K562 (cell line): Measurements from ENCODE around the gene OR8G5. TPM values are rescaled to one million over a fixed set of nuclear protein-coding genes. Genes with fewer than 3 reads are reported as not detected.
A peak's percentile ranks its signal among the peaks of the same experiment; 100 is the strongest.

Source experiments
- ARNT ChIP-seq, 2 experiments: fragments of 450-650 bp; IDR thresholded peaks; 2 replicates each; pipeline ENCODE4 v1.6.1; 2016; ENCODE audit warnings: mild to moderate bottlenecking in 1 of 2
- BRD9 ChIP-seq: fragments of 450-650 bp; IDR thresholded peaks from 2 replicates; pipeline ENCODE4 v1.6.1; 2018; ENCODE audit warnings: low read depth; ENCODE audit not compliant: partially characterized antibody
- CBX2 ChIP-seq: fragments of 200-600 bp; sonication (generic); IDR thresholded peaks from one replicate; pipeline ENCODE4 v1.6.1; 2012; ENCODE audit warnings: mild to moderate bottlenecking, low read length, inconsistent platforms; ENCODE audit not compliant: insufficient read depth, poor library complexity, severe bottlenecking
- CCNT2 ChIP-seq: IDR thresholded peaks from 2 replicates; pipeline ENCODE4 v1.6.1; 2011; ENCODE audit warnings: borderline replicate concordance, low read depth, mild to moderate bottlenecking, moderate library complexity, mixed read lengths, low read length; ENCODE audit not compliant: insufficient read length; ENCODE audit errors: extremely low read depth
- CHD4 ChIP-seq: fragments of 200-600 bp; sonication (generic); IDR thresholded peaks from 3 replicates; pipeline ENCODE4 v1.6.1; 2012; ENCODE audit warnings: low read depth, mild to moderate bottlenecking, mixed read lengths, low read length, inconsistent platforms; ENCODE audit not compliant: insufficient read depth, insufficient replicate concordance, poor library complexity, severe bottlenecking
- HLTF ChIP-seq: fragments of 450-650 bp; IDR thresholded peaks from 2 replicates; pipeline ENCODE4 v1.6.1; 2016
- JUND ChIP-seq, 2 experiments: IDR thresholded peaks; 2 replicates in 1 of 2; 3 replicates in 1 of 2; pipeline ENCODE4 v1.6.1; 2011; ENCODE audit warnings: borderline replicate concordance in 2 of 2, low read depth in 2 of 2, low read length in 2 of 2, improper control_type of control experiment in 1 of 2, missing biosample characterization in 1 of 2, missing genetic modification characterization in 1 of 2, missing genetic modification reagents in 1 of 2
- KDM2B ChIP-seq: fragments of 250-450 bp; sonication (Bioruptor Pico); IDR thresholded peaks from 2 replicates; pipeline ENCODE4 v1.8.0; 2021; ENCODE audit warnings: mild to moderate bottlenecking, moderate library complexity
- L3MBTL2 ChIP-seq: fragments of 450-650 bp; IDR thresholded peaks from 2 replicates; pipeline ENCODE4 v1.6.1; 2016; ENCODE audit warnings: mild to moderate bottlenecking, moderate library complexity
- MYNN ChIP-seq, 2 experiments: sonication (generic); formaldehyde crosslinking in 1 of 2; IDR thresholded peaks; 2 replicates each; pipeline versions ENCODE4 v1.5.0 to v1.6.1; 2016 to 2020; ENCODE audit warnings: antibody characterized with exemption in 1 of 2, missing genetic modification reagents in 1 of 2
- NEUROD1 ChIP-seq: fragments of 150-350 bp; IDR thresholded peaks from 2 replicates; pipeline ENCODE4 v1.6.1; 2014; ENCODE audit warnings: borderline replicate concordance, low read length, low read depth; ENCODE audit not compliant: partially characterized antibody
- NFIC ChIP-seq: fragments of 450-650 bp; IDR thresholded peaks from 2 replicates; pipeline ENCODE4 v1.6.1; 2017; ENCODE audit warnings: mild to moderate bottlenecking, inconsistent platforms
- NFRKB ChIP-seq: fragments of 450-650 bp; IDR thresholded peaks from 2 replicates; pipeline ENCODE4 v1.6.1; 2016; ENCODE audit warnings: low read depth
- NR2C1 ChIP-seq, 2 experiments: fragments of 450-650 bp; IDR thresholded peaks; 2 replicates each; pipeline ENCODE4 v1.6.1; 2017; ENCODE audit warnings: mild to moderate bottlenecking in 2 of 2, antibody characterized with exemption in 1 of 2, inconsistent platforms in 1 of 2, missing compliant biosample characterization in 1 of 2, missing genetic modification characterization in 1 of 2
- NR4A1 ChIP-seq, 2 experiments: fragments of 250-450 bp in 1 of 2; fragments of 450-650 bp in 1 of 2; sonication (Bioruptor Pico) in 1 of 2; IDR thresholded peaks; 2 replicates each; pipeline versions ENCODE4 v1.4.0 to v1.6.1; 2016 to 2020; ENCODE audit warnings: mild to moderate bottlenecking in 2 of 2, missing compliant biosample characterization in 1 of 2, missing genetic modification characterization in 1 of 2, moderate library complexity in 1 of 2
- POLR2A ChIP-seq: fragments of 450-650 bp; conservative IDR thresholded peaks from 2 replicates; pipeline ENCODE4 v1.6.1; 2016
- POU5F1 ChIP-seq: fragments of 150-350 bp; IDR thresholded peaks from 2 replicates; pipeline ENCODE4 v1.6.1; 2014; ENCODE audit warnings: borderline replicate concordance, low read length, low read depth, mild to moderate bottlenecking; ENCODE audit not compliant: partially characterized antibody
- RFX7 ChIP-seq: fragments of 250-450 bp; sonication (Bioruptor Pico); IDR thresholded peaks from 2 replicates; pipeline ENCODE4 v1.5.1; 2021; ENCODE audit warnings: mild to moderate bottlenecking
- SUPT5H ChIP-seq: fragments of 450-650 bp; IDR thresholded peaks from 2 replicates; pipeline ENCODE4 v1.6.1; 2016
- polyA plus RNA-seq, 8 experiments: library from polyadenylated mRNA; depleted of rRNA in 4 of 8; stranded (reverse) in 5 of 8; unstranded in 3 of 8; fragments of >200 nt; fragmentation: Nextera tagmentation in 2 of 8; fragmentation: Illumina TruSeq in 1 of 8; extraction: Ambion mirVana in 2 of 8; extraction: Trizol in 1 of 8; gene quantifications; 2 replicates each; pipeline versions ENCODE4 v1.2.1 to v1.2.3, GENCODE V29; 2011 to 2014; ENCODE audit warnings: inconsistent platforms in 1 of 8, missing spikeins in 1 of 8
- total RNA-seq, 7 experiments: library from RNA; depleted of rRNA in 6 of 7; stranded (reverse); fragments of >200 nt in 6 of 7; fragmentation: Illumina TruSeq in 2 of 7; extraction: Trizol in 2 of 7; gene quantifications; 2 replicates each; pipeline versions ENCODE4 v1.2.1 to v1.2.3, GENCODE V29; 2011 to 2021; ENCODE audit warnings: low replicate concordance in 1 of 7
- TF ChIP-seq, protein P1 (sequence below): fragments of 250-450 bp; sonication (Bioruptor Pico); IDR thresholded peaks from 2 replicates; pipeline ENCODE4 v1.6.1; 2021; ENCODE audit warnings: mild to moderate bottlenecking
- TF ChIP-seq, protein P2 (sequence below): sonication (generic); formaldehyde crosslinking; IDR thresholded peaks from 2 replicates; pipeline ENCODE4 v1.8.0; 2022; ENCODE audit warnings: missing genetic modification reagents, mild to moderate bottlenecking, moderate library complexity, borderline replicate concordance
- TF ChIP-seq, protein P3 (sequence below): fragments of 450-650 bp; IDR thresholded peaks from 2 replicates; pipeline ENCODE4 v1.6.1; 2014; ENCODE audit warnings: low read depth, mild to moderate bottlenecking, moderate library complexity, borderline replicate concordance
- TF ChIP-seq, protein P4 (sequence below): sonication (generic); formaldehyde crosslinking; IDR thresholded peaks from 2 replicates; pipeline ENCODE4 v1.8.1; 2023; ENCODE audit warnings: mild to moderate bottlenecking, missing genetic modification reagents

Gene OR8G5
- total and polyA plus RNA-seq, 9 of the 15 experiments (the other 6 are each of a cell fraction or from before 2014, with no cell fraction given): 0.18 to 3.8 (median 1.7) TPM

DNA sequence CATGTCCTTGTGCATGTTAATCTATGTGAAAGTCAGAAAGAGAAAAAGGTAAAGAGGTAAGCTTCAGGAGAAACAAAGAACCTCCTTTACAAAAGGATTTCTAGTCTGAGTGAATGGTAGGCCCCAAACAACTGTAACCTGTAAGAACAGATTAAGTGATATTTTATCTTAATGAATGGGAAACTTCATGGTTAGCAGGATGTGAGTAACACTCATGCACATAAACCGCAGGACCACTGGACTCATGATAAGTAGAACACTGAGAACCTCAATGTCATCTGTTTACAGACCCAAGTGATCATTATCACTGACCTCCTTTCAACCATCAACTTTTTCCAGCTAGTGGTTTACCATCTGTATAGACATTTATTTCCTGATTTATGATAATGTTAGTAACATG, 19.9 kb downstream of the OR8G5 start (continued):
- TF ChIP-seq, protein P1, sequence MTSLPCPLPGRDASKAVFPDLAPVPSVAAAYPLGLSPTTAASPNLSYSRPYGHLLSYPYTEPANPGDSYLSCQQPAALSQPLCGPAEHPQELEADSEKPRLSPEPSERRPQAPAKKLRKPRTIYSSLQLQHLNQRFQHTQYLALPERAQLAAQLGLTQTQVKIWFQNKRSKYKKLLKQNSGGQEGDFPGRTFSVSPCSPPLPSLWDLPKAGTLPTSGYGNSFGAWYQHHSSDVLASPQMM: no peak
- TF ChIP-seq CHD4: no peak
- no peak for TF ChIP-seq NR2C1 (IDR thresholded peaks at IDR 0.05)
- TF ChIP-seq NR2C1 (tag; IDR thresholded peaks at IDR 0.05): peak; percentile 49; the same call in 1 of the 2 replicates
- no peak for TF ChIP-seq POLR2A
- TF ChIP-seq CBX2: no peak
- TF ChIP-seq NFRKB: no peak
- peak; percentile 47; the same call in 1 of the 2 replicates for TF ChIP-seq L3MBTL2
- TF ChIP-seq JUND (IDR thresholded peaks at IDR 0.05; ENCODE audit: borderline replicate concordance, low read depth, low read length): peak; percentile 91
- peak; percentile 71; the same call in 1 of the 3 replicates for TF ChIP-seq JUND (tag; IDR thresholded peaks at IDR 0.05; ENCODE audit: borderline replicate concordance, low read depth, low read length)
- peak; percentile 62 for TF ChIP-seq NEUROD1
- TF ChIP-seq, protein P2, sequence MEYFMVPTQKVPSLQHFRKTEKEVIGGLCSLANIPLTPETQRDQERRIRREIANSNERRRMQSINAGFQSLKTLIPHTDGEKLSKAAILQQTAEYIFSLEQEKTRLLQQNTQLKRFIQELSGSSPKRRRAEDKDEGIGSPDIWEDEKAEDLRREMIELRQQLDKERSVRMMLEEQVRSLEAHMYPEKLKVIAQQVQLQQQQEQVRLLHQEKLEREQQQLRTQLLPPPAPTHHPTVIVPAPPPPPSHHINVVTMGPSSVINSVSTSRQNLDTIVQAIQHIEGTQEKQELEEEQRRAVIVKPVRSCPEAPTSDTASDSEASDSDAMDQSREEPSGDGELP: no peak
- TF ChIP-seq MYNN (IDR thresholded peaks at IDR 0.05): no peak
- no peak for TF ChIP-seq MYNN (CRISPR knock-in tag; IDR thresholded peaks at IDR 0.05)
- TF ChIP-seq, protein P3, sequence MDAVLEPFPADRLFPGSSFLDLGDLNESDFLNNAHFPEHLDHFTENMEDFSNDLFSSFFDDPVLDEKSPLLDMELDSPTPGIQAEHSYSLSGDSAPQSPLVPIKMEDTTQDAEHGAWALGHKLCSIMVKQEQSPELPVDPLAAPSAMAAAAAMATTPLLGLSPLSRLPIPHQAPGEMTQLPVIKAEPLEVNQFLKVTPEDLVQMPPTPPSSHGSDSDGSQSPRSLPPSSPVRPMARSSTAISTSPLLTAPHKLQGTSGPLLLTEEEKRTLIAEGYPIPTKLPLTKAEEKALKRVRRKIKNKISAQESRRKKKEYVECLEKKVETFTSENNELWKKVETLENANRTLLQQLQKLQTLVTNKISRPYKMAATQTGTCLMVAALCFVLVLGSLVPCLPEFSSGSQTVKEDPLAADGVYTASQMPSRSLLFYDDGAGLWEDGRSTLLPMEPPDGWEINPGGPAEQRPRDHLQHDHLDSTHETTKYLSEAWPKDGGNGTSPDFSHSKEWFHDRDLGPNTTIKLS: no peak
- TF ChIP-seq HLTF: no peak
- no peak for TF ChIP-seq BRD9
- no peak for TF ChIP-seq RFX7
- no peak for TF ChIP-seq KDM2B (CRISPR knock-in tag)
- no peak for TF ChIP-seq SUPT5H
- TF ChIP-seq CCNT2: peak; percentile 89
- TF ChIP-seq, protein P4, sequence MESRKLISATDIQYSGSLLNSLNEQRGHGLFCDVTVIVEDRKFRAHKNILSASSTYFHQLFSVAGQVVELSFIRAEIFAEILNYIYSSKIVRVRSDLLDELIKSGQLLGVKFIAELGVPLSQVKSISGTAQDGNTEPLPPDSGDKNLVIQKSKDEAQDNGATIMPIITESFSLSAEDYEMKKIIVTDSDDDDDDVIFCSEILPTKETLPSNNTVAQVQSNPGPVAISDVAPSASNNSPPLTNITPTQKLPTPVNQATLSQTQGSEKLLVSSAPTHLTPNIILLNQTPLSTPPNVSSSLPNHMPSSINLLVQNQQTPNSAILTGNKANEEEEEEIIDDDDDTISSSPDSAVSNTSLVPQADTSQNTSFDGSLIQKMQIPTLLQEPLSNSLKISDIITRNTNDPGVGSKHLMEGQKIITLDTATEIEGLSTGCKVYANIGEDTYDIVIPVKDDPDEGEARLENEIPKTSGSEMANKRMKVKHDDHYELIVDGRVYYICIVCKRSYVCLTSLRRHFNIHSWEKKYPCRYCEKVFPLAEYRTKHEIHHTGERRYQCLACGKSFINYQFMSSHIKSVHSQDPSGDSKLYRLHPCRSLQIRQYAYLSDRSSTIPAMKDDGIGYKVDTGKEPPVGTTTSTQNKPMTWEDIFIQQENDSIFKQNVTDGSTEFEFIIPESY (CRISPR knock-in tag): no peak
- peak; percentile 38; the same call in 1 of the 2 replicates for TF ChIP-seq NFIC
- TF ChIP-seq ARNT (IDR thresholded peaks at IDR 0.05): 0 out of 4 replicates have a peak, but pooled peaks of 1 of the 2 experiments have one; percentile 33
- TF ChIP-seq POU5F1: no peak
- TF ChIP-seq NR4A1 (CRISPR knock-in tag; IDR thresholded peaks at IDR 0.05): no peak
- no peak for TF ChIP-seq NR4A1 (tag; IDR thresholded peaks at IDR 0.05)
